GM12878 (cell line): ENCODE data around the gene VPS26B. TPM values are rescaled to one million over a fixed set of nuclear protein-coding genes. Genes with fewer than 3 reads are reported as not detected.

Source experiments
- ATAC-seq: fragments of 200-7000 bp; cut with Tn5 transposase; 3 replicates; pipeline ENCODE4 v1.9.1; 2020; ENCODE audit warnings: mild to moderate bottlenecking, moderate library complexity
- BruUV-seq: library from RNA; stranded (reverse); fragments of 400-500 nt; replicated peaks from 2 replicates; lab custom pipeline; 2021; lab: Mats Ljungman, UMichigan
- CTCF ChIA-PET: fragments of 300-600 bp; sonication (Branson Sonifier 250); formaldehyde crosslinking; extraction: SDS; loops from one replicate; lab custom pipeline; 2021; ENCODE audit warnings: inconsistent platforms; lab: Yijun Ruan, JAX
- POLR2A ChIA-PET: fragments of 350-600 bp; formaldehyde crosslinking; extraction: SDS; loops from one replicate; lab custom pipeline; 2021; ENCODE audit warnings: inconsistent platforms; lab: Charles Lee
- RAD21 ChIA-PET: fragments of 300-600 bp; sonication (Branson Sonifier 250); formaldehyde crosslinking; loops from one replicate; lab custom pipeline; 2023; ENCODE audit warnings: antibody characterized with exemption; ENCODE audit not compliant: unreplicated experiment; lab: Charles Lee
- SMC1A ChIA-PET: fragments of 300-600 bp; sonication (Branson Sonifier 250); formaldehyde crosslinking; loops from one replicate; lab custom pipeline; 2023; ENCODE audit not compliant: unreplicated experiment, uncharacterized antibody; lab: Charles Lee
- DNase-seq: peaks from one replicate; pipeline ENCODE4 v3.0.0-alpha.2; 2011; ENCODE audit warnings: low read depth, low spot score
- FAIRE-seq: peaks from 3 replicates; lab custom pipeline; 2011; peaks lifted over from hg19 to GRCh38; lab: Jason Lieb, UNC
- H2AFZ ChIP-seq: 2 replicates; pipeline ENCODE4 v1.6.0; 2011; ENCODE audit warnings: low read depth, low read length, control low read depth; ENCODE audit not compliant: control insufficient read depth
- H3K27ac ChIP-seq: 2 replicates; pipeline ENCODE4 v1.5.1; 2011; ENCODE audit warnings: control low read depth; ENCODE audit not compliant: control insufficient read depth, insufficient read depth
- H3K27me3 ChIP-seq, 2 experiments: replicated peaks in 1 of 2; 2 replicates each; pipeline versions ENCODE4 v1.6.0 to v1.6.1; 2011; ENCODE audit warnings: low read length in 1 of 2; ENCODE audit not compliant: control insufficient read depth in 2 of 2, insufficient read depth in 2 of 2
- H3K36me3 ChIP-seq, 2 experiments: 2 replicates each; pipeline ENCODE4 v1.5.1; 2011; ENCODE audit warnings: low read length in 1 of 2; ENCODE audit not compliant: control insufficient read depth in 2 of 2, insufficient read depth in 2 of 2
- H3K4me1 ChIP-seq: 2 replicates; pipeline ENCODE4 v1.6.1; 2011; ENCODE audit warnings: mild to moderate bottlenecking, low read length, moderate library complexity, mixed read lengths; ENCODE audit not compliant: control insufficient read depth, insufficient read depth
- H3K4me2 ChIP-seq: 2 replicates; pipeline ENCODE4 v1.6.0; 2011; ENCODE audit warnings: control low read depth; ENCODE audit not compliant: control insufficient read depth, insufficient read depth
- H3K4me3 ChIP-seq: fragments of 200-600 bp; sonication (generic); 2 replicates; pipeline ENCODE4 v1.5.1; 2016
- H3K79me2 ChIP-seq: 2 replicates; pipeline ENCODE4 v1.6.0; 2011; ENCODE audit warnings: low read length; ENCODE audit not compliant: control insufficient read depth, insufficient read depth
- H3K9ac ChIP-seq: 2 replicates; pipeline ENCODE4 v1.8.0; 2011; ENCODE audit warnings: low read length, control low read depth, mixed read lengths; ENCODE audit not compliant: control insufficient read depth, insufficient read depth
- H3K9me3 ChIP-seq: replicated peaks from 3 replicates; pipeline ENCODE4 v1.5.1; 2011; ENCODE audit warnings: mild to moderate bottlenecking, low read length; ENCODE audit not compliant: control insufficient read depth, insufficient read depth
- H4K20me1 ChIP-seq: 2 replicates; pipeline ENCODE4 v1.6.0; 2011; ENCODE audit not compliant: control insufficient read depth, insufficient read depth
- ATF2 ChIP-seq: IDR thresholded peaks from 2 replicates; pipeline ENCODE4 v1.6.1; 2012; ENCODE audit warnings: low read length, inconsistent platforms
- ATF3 ChIP-seq: IDR thresholded peaks from 2 replicates; pipeline ENCODE4 v1.6.1; 2011; ENCODE audit warnings: low read depth, mild to moderate bottlenecking, low read length, moderate library complexity, borderline replicate concordance; ENCODE audit errors: extremely low read depth
- BMI1 ChIP-seq: fragments of 450-650 bp; IDR thresholded peaks from 2 replicates; pipeline ENCODE4 v1.6.1; 2016; ENCODE audit warnings: mild to moderate bottlenecking, moderate library complexity, borderline replicate concordance
- BRCA1 ChIP-seq: IDR thresholded peaks from 2 replicates; pipeline ENCODE4 v1.6.1; 2011; ENCODE audit warnings: low read depth, low read length, improper control_type of control experiment
- CEBPB ChIP-seq, 2 experiments: fragments of 150-350 bp in 1 of 2; IDR thresholded peaks; 2 replicates each; pipeline ENCODE4 v1.6.1; 2012 to 2014; ENCODE audit warnings: low read depth in 2 of 2, low read length in 2 of 2, borderline replicate concordance in 1 of 2, inconsistent platforms in 1 of 2
- CTCF ChIP-seq, 3 experiments: IDR thresholded peaks in 2 of 3; conservative IDR thresholded peaks in 1 of 3; 2 replicates each; pipeline ENCODE4 v1.5.1; 2011; ENCODE audit warnings: low read depth in 3 of 3, low read length in 3 of 3, mild to moderate bottlenecking in 3 of 3, control low read depth in 2 of 3, moderate library complexity in 2 of 3, inconsistent platforms in 1 of 3, mixed read lengths in 1 of 3; ENCODE audit not compliant: control insufficient read depth in 2 of 3, insufficient read depth in 1 of 3; ENCODE audit errors: extremely low read depth in 1 of 3
- ETV6 ChIP-seq, 2 experiments: fragments of 450-650 bp in 1 of 2; IDR thresholded peaks in 1 of 2; conservative IDR thresholded peaks in 1 of 2; 2 replicates each; pipeline ENCODE4 v1.6.1; 2014; ENCODE audit warnings: antibody characterized with exemption in 1 of 2, borderline replicate concordance in 1 of 2, low read depth in 1 of 2, mild to moderate bottlenecking in 1 of 2, moderate library complexity in 1 of 2
- EZH2 ChIP-seq: IDR thresholded peaks from 2 replicates; pipeline ENCODE4 v1.6.1; 2012; ENCODE audit warnings: low read depth, mild to moderate bottlenecking, control low read depth, inconsistent platforms, low read length, borderline replicate concordance; ENCODE audit not compliant: control insufficient read depth
- HDGF ChIP-seq: fragments of 450-650 bp; IDR thresholded peaks from 2 replicates; pipeline ENCODE4 v1.6.1; 2016; ENCODE audit warnings: antibody characterized with exemption
- MEF2B ChIP-seq: fragments of 450-650 bp; IDR thresholded peaks from 2 replicates; pipeline ENCODE4 v1.6.1; 2018; ENCODE audit warnings: mild to moderate bottlenecking, moderate library complexity; ENCODE audit not compliant: partially characterized antibody, poor library complexity, severe bottlenecking
- NR2C2 ChIP-seq: IDR thresholded peaks from 2 replicates; pipeline ENCODE4 v1.6.1; 2011; ENCODE audit warnings: borderline replicate concordance, low read depth; ENCODE audit not compliant: control insufficient read depth, insufficient read length
- RBBP5 ChIP-seq: fragments of 200-600 bp; sonication (generic); conservative IDR thresholded peaks from 2 replicates; pipeline ENCODE4 v1.6.1; 2016
- REST ChIP-seq: IDR thresholded peaks from 2 replicates; pipeline ENCODE4 v1.6.1; 2012; ENCODE audit warnings: mild to moderate bottlenecking, low read depth, low read length
- SMAD5 ChIP-seq: IDR thresholded peaks from 2 replicates; pipeline ENCODE4 v1.6.1; 2016; ENCODE audit warnings: antibody characterized with exemption, low read depth
- USF2 ChIP-seq: IDR thresholded peaks from 2 replicates; pipeline ENCODE4 v1.6.1; 2011; ENCODE audit warnings: low read depth, low read length, improper control_type of control experiment, borderline replicate concordance
- YBX1 ChIP-seq: fragments of 450-650 bp; IDR thresholded peaks from 2 replicates; pipeline ENCODE4 v1.6.1; 2016; ENCODE audit warnings: antibody characterized with exemption
- WGBS: methylation state at CpG from one replicate; pipeline ENCODE4 v1.1.6; 2016; ENCODE audit warnings: low lambda C conversion rate; ENCODE audit not compliant: insufficient replicate concordance, insufficient coverage; ENCODE audit errors: missing lambda C conversion rate; 5-methylcytosine and 5-hydroxymethylcytosine counted together
- in situ Hi-C: fragments of 300-500 bp; cut with MboI; formaldehyde crosslinking; loops from 9 replicates; pipeline ENCODE4 v1.14.3; 2018; ENCODE audit warnings: mixed read lengths
- intact Hi-C: fragments of 100-400 bp; cut with micrococcal nuclease; formaldehyde crosslinking; loops from one replicate; pipeline ENCODE4 v1.14.2; 2022; ENCODE audit not compliant: unreplicated experiment
- polyA plus RNA-seq, 11 experiments: library from polyadenylated mRNA; depleted of rRNA in 4 of 11; unstranded in 6 of 11; stranded (reverse) in 5 of 11; fragments of >200 nt; fragmentation: Nextera tagmentation in 4 of 11; fragmentation: Illumina TruSeq in 1 of 11; extraction: Ambion mirVana in 4 of 11; extraction: Trizol in 1 of 11; gene quantifications; 1 replicate in 1 of 11; 2 replicates in 10 of 11; pipeline versions ENCODE4 v1.2.1 to v1.2.3, GENCODE V29; 2011 to 2016; ENCODE audit warnings: inconsistent platforms in 2 of 11, missing spikeins in 2 of 11, low read depth in 1 of 11
- total RNA-seq, 4 experiments: library from RNA; depleted of rRNA in 3 of 4; stranded (reverse); fragments of >200 nt in 3 of 4; fragmentation: Illumina TruSeq in 1 of 4; extraction: Trizol in 1 of 4; gene quantifications; 2 replicates each; pipeline versions ENCODE4 v1.2.1 to v1.2.3, GENCODE V29; 2013 to 2021

VPS26B gene
- total and polyA plus RNA-seq, 10 of the 15 experiments (the other 5 are each of a cell fraction or from before 2014, with no cell fraction given), result 1.6 to 26.9 (median 13.3) TPM

GRCh38 chr11:134289167-134289566, 64.7 kb downstream of the VPS26B start:
- no peaks in the 10 kb centered on the region for H4K20me1 ChIP-seq
- no TSS peak for BruUV-seq
- 21% methylated on average over 4 of the region's 4 CpGs for WGBS
- H3K4me3 ChIP-seq, result no peak overlapping the region
- H3K4me1 ChIP-seq, result no peaks in the 10 kb centered on the region
- no peaks in the 10 kb centered on the region for H3K79me2 ChIP-seq
- intact Hi-C loops (no loop called here), in situ Hi-C loops (no loop called here)
- no peak overlapping the region for H2AFZ ChIP-seq
- no peaks in the 10 kb centered on the region for H3K36me3 ChIP-seq
- ChIA-PET RAD21 (no interaction called here), POLR2A (no interaction called here), SMC1A (no interaction called here), CTCF (no interaction called here)
- no peak overlapping the region for H3K9ac ChIP-seq
- DNase-seq (no peak), FAIRE-seq (no peak), ATAC-seq (no peak)
- no peak overlapping the region for H3K4me2 ChIP-seq
- H3K27me3 ChIP-seq, result peaks cover 0 to 2% of the 10 kb centered on the region in 2 experiments; a peak in 1 of 4 replicates
- H3K9me3 ChIP-seq, result no peaks in the 10 kb centered on the region
- H3K27ac ChIP-seq, result no peak overlapping the region
- TF ChIP-seq ATF3 (no peak), ETV6 (conservative IDR thresholded peaks at IDR 0.05 in 1 of 2, IDR thresholded peaks at IDR 0.05 in 1 of 2; ENCODE audit: borderline replicate concordance in 1 of 2, low read depth in 1 of 2) (no peak), YBX1 (no peak), HDGF (no peak), USF2 (no peak), NR2C2 (no peak), REST (no peak), EZH2 (no peak), RBBP5 (no peak), BRCA1 (no peak), CEBPB (IDR thresholded peaks at IDR 0.05; ENCODE audit: borderline replicate concordance in 1 of 2, low read depth in 2 of 2, low read length in 2 of 2) (no peak), ATF2 (no peak), MEF2B (no peak), CTCF (IDR thresholded peaks at IDR 0.05 in 2 of 3, conservative IDR thresholded peaks at IDR 0.05 in 1 of 3; ENCODE audit: control insufficient read depth in 2 of 3, extremely low read depth in 1 of 3, insufficient read depth in 1 of 3, low read depth in 3 of 3, low read length in 3 of 3) (no peak), SMAD5 (no peak), BMI1 (no peak)
